HL-60 (cell line): ENCODE measurements around the gene PIP5K1C.

ENCODE experiments used
- POLR2AphosphoS5 ChIP-seq: IDR thresholded peaks from 2 replicates; pipeline ENCODE4 v1.6.1; 2012; ENCODE audit warnings: low read depth
- REST ChIP-seq: IDR thresholded peaks from 2 replicates; pipeline ENCODE4 v1.6.1; 2012; ENCODE audit warnings: low read depth; ENCODE audit not compliant: insufficient replicate concordance
- TF ChIP-seq, protein P1 (sequence below): IDR thresholded peaks from one replicate; pipeline ENCODE4 v1.5.1; 2011; ENCODE audit warnings: low read length, control low read depth, inconsistent platforms; ENCODE audit not compliant: insufficient read depth

GRCh38 chr19:3721887-3722442 lies 21.7 kb upstream of the PIP5K1C start:
- TF ChIP-seq, protein P1, sequence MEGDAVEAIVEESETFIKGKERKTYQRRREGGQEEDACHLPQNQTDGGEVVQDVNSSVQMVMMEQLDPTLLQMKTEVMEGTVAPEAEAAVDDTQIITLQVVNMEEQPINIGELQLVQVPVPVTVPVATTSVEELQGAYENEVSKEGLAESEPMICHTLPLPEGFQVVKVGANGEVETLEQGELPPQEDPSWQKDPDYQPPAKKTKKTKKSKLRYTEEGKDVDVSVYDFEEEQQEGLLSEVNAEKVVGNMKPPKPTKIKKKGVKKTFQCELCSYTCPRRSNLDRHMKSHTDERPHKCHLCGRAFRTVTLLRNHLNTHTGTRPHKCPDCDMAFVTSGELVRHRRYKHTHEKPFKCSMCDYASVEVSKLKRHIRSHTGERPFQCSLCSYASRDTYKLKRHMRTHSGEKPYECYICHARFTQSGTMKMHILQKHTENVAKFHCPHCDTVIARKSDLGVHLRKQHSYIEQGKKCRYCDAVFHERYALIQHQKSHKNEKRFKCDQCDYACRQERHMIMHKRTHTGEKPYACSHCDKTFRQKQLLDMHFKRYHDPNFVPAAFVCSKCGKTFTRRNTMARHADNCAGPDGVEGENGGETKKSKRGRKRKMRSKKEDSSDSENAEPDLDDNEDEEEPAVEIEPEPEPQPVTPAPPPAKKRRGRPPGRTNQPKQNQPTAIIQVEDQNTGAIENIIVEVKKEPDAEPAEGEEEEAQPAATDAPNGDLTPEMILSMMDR = no peak
- TF ChIP-seq REST (no peak), POLR2AphosphoS5 (no peak)
